IPS-18a (cell line): ENCODE measurements around the gene CNIH3.
A peak's percentile ranks its signal among the peaks of the same experiment; 100 is the strongest.

Experiments
- H3K27ac ChIP-seq: one replicate; pipeline ENCODE4 v1.5.1; 2013; ENCODE audit warnings: low read length
- H3K27me3 ChIP-seq: one replicate; pipeline ENCODE4 v1.6.1; 2013; ENCODE audit warnings: mild to moderate bottlenecking, low read length; ENCODE audit not compliant: control insufficient read depth, insufficient read depth
- H3K36me3 ChIP-seq: one replicate; pipeline ENCODE4 v1.6.1; 2013; ENCODE audit warnings: low read depth, low read length; ENCODE audit not compliant: control insufficient read depth
- H3K4me1 ChIP-seq: one replicate; pipeline ENCODE4 v1.6.1; 2013; ENCODE audit warnings: low read depth, low read length; ENCODE audit not compliant: control insufficient read depth
- H3K4me3 ChIP-seq: one replicate; pipeline ENCODE4 v1.5.1; 2013; ENCODE audit warnings: low read length
- H3K9ac ChIP-seq: one replicate; pipeline ENCODE4 v1.6.1; 2013; ENCODE audit warnings: mild to moderate bottlenecking, low read length, moderate library complexity
- H3K9me3 ChIP-seq: one replicate; pipeline ENCODE4 v1.6.1; 2013; ENCODE audit warnings: low read depth, low read length; ENCODE audit not compliant: control insufficient read depth

CNIH3 gene

DNA sequence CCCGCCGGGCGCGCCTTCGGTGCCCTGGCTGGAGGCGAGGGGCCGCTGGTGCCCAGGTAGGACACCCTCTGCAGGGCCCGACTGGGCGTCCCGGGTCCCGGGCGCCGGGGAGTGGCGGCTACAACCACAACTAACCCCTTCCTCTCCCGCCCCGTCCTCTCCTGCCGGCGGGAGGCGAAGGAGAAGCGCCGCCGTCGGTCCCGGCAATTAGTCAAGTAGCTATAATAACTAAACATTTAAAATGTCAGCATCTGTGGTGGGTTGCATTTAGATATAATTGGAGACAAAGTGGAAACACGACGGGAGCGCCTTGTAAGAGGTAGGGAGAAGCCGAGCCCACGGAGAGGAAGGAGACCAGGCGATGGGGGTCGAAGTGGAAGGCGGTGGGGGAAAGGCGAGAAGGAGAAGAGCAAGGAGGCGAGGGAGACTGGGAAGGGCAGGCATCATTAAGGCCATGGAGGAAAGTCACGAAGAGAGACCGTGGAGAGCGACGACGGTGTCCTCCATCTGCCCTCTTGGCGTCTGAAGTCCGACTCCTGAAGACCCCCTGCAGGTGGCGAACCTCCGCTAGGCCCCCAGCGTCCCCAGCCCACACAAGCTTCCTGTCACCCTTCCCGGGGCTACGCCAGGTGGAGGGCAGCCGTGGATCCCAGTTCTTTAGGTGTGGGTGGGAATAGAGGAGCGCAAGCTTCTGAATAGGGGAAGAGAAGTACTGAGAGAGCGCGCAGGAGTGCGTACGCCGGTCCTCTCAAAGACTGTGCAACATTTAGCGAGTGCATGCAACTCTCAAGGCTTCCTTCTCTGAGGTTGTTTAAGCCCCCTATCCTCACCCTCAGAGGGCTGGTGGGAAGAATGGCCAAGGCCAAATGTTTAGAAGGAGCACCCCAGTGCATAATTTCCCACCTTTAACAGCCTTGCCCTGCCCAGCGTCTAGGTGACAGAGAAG is 1.6 kb downstream of the CNIH3 start:
- Histone ChIP-seq H3K4me3 (peak overlapping the region; percentile 71), H3K27ac (no peak overlapping the region), H3K4me1 (peaks cover 7% of the 10 kb centered on the region), H3K27me3 (peaks cover 74% of the 10 kb centered on the region), H3K9ac (no peak overlapping the region), H3K36me3 (no peaks in the 10 kb centered on the region), H3K9me3 (no peaks in the 10 kb centered on the region)

DNA sequence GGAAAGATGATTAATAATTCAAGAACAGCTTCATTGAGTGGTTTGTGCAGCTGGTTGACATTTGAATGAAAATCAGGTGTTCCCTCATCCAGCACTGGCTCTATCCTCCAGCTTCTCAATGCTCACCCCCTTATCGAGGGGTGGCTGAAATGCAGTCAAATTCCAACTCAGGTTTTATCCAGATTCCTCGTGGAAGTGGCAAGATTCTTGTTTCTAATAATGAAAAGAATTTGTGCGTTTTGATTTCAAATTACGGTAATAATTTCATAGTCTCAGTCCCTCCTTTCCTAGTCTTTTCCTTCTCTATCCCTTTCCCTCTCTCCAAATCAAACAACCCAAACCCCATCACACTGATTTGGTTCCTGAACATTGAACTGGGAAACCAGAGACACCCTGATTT is 3.1 kb downstream of the CNIH3 start:
- no peaks in the 10 kb centered on the region for H3K9me3 ChIP-seq
- H3K27me3 ChIP-seq: peaks cover 62% of the 10 kb centered on the region
- H3K36me3 ChIP-seq: no peaks in the 10 kb centered on the region
- H3K4me3 ChIP-seq: no peak overlapping the region
- H3K9ac ChIP-seq: no peak overlapping the region
- peaks cover 7% of the 10 kb centered on the region for H3K4me1 ChIP-seq
- no peak overlapping the region for H3K27ac ChIP-seq

DNA sequence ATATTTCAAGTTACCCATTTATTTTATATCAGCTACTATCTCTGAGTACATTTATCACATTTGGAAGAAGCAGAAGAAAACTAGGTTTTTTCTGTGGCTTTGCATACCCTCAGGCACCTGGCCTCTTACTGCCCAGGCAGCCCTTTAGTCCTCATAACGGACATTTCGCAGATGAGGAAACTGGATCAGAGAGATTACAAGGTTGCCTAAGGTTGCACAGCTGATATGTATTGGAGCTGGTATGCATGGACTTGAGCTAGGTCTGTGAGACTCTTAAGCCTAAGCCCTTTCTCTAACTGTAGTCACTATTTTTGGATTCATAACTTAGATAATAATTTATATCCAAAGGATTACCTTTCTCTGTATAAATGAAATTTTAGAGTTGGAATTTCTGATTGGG is 4.0 kb downstream of the CNIH3 start:
- H3K27ac ChIP-seq: no peak overlapping the region
- H3K27me3 ChIP-seq: peaks cover 53% of the 10 kb centered on the region
- no peak overlapping the region for H3K4me3 ChIP-seq
- H3K9me3 ChIP-seq: no peaks in the 10 kb centered on the region
- H3K4me1 ChIP-seq: peaks cover 7% of the 10 kb centered on the region
- H3K9ac ChIP-seq: no peak overlapping the region
- no peaks in the 10 kb centered on the region for H3K36me3 ChIP-seq

DNA sequence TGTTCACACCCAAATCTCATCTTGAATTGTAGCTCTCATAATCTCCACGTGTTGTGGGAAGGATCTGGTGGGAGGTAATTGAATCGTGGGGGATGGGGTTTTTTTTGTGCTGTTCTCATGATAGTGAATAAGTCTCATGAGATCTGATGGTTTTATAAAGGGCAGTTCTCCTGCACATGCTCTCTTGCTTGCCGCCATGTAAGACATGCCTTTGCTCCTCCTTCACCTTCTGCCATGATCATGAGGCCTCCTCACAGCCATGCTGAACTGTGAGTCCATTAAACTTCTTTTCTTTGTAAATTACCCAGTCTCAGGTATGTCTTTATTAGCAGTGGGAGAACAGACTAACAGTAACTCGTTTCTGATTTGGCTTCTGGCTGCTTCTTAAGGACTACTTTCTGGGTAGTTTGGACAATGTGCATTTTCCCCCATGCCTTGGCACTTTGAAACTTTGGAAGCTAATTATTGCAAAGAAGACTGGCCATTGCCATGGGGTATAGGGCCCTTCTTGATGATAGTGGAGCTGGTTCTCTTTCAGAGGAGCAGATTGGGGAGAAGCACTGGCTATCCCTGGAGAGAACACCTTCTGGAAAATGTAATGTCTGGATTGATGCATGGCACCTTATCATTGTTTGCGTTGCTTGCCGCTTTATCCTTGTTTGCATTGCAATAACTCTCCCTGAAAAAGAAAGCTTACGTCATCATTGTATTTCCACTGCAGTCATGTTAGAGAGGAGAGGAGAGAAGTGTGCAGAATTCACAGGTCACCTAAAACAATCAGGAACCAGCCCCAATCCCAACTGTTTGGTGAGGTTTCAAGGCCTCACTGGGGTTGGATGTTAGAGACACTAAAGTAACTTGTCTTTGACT is 5.9 kb downstream of the CNIH3 start:
- peaks cover 33% of the 10 kb centered on the region for H3K27me3 ChIP-seq

DNA sequence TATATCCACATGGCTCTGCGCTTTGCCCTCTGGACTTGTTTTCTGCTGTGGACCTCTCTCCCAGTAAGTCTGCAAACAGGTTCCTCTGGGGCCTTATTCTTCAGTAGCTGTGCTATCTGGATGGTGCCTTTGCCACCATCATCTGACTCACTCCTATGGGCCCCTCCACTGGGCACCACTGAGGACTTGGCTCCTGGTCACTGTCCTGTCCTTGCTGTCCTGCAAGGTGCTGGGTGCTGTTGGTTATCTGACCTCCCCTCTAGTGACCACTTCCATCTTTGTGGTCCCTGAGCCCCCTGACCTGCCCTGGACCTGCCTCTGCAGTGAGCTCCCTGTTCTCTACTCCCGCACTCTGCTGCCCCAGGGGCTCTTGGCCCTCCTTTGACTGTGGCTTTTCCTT is 6.7 kb downstream of the CNIH3 start:
- Histone ChIP-seq H3K27me3 (peaks cover 25% of the 10 kb centered on the region), H3K36me3 (no peaks in the 10 kb centered on the region), H3K4me3 (no peak overlapping the region), H3K4me1 (no peaks in the 10 kb centered on the region), H3K9me3 (no peaks in the 10 kb centered on the region), H3K27ac (no peak overlapping the region), H3K9ac (no peak overlapping the region)

More for the DNA sequence above, 5.9 kb downstream of the CNIH3 start:
- Histone ChIP-seq H3K27ac (no peak overlapping the region), H3K9me3 (no peaks in the 10 kb centered on the region), H3K9ac (no peak overlapping the region), H3K4me1 (no peaks in the 10 kb centered on the region), H3K4me3 (no peak overlapping the region), H3K36me3 (no peaks in the 10 kb centered on the region)

DNA sequence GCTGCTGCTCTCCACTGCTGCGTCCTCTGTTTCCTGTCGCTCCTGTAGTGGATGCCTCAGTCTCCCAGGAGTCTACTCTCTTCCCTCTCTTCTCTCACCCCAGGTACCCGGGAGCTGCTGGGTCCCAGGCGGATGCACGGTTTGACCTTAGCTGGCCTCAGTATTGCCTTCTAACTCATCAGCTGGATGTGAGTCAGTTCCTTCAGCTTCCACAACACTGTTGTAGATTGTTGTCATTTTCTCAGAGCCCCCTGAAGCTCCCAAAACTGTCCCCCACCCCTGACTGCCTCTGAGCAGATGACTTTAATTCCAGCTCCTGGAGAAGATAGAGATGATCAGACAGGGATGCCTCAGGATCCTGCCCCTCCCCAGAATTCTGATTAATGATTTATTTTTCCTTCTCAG is 7.2 kb downstream of the CNIH3 start:
- Histone ChIP-seq H3K9me3 (no peaks in the 10 kb centered on the region), H3K4me3 (no peak overlapping the region), H3K27ac (no peak overlapping the region), H3K4me1 (no peaks in the 10 kb centered on the region), H3K27me3 (peaks cover 20% of the 10 kb centered on the region), H3K9ac (no peak overlapping the region), H3K36me3 (no peaks in the 10 kb centered on the region)

DNA sequence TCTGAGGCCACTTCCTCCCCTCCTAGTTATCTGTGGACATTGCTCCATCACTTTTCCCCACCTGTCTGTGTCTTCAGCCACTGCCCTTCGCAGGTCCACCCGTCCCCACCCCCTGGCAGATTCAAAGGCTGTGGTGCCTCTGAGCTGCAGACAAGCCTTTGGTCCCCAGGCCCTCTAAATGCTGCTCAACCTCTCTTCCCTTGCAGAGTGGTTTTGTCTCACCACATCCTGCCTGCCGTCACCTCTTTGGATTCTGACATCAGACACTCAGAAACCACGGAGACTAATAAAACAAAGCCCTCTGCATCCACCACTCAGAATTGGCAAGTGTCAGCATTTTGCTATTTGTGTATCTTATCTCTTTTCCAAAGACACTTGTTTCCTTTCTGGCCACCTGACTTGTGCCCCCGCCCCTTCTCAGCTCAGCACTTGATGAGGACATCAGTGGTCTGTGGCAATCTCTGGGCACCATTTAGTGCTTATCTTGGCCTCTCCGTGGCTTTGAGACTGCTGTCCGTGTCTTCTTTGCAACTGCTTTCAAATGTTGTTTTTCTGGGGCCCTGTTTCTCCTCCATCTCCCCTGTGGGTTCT is 7.7 kb downstream of the CNIH3 start:
- H3K27ac ChIP-seq: no peak overlapping the region

DNA sequence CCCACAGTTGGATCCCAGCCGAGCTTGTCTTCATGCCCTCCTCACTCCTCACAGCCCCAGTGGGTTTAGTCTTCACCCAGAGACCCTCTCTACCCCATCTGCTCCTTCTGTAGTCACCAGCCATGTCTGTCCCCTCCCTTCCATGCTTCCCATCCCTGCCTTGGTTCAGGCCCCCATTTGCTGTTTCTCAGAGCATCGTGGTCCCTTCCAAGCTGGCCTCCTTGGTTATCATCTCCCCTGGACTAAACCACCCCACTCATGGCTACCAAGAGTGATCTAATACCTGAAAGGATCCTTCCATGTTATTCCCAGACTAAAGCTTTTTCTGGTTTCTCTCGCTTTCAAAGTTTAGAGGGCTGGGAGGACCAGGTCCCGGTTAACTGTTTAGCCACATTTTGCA is 8.3 kb downstream of the CNIH3 start:
- Histone ChIP-seq H3K36me3 (no peaks in the 10 kb centered on the region), H3K27me3 (peaks cover 9% of the 10 kb centered on the region), H3K27ac (no peak overlapping the region), H3K4me1 (no peaks in the 10 kb centered on the region), H3K4me3 (no peak overlapping the region), H3K9me3 (no peaks in the 10 kb centered on the region), H3K9ac (no peak overlapping the region)

More for the DNA sequence above, 7.7 kb downstream of the CNIH3 start:
- H3K4me1 ChIP-seq: no peaks in the 10 kb centered on the region
- no peaks in the 10 kb centered on the region for H3K9me3 ChIP-seq
- H3K9ac ChIP-seq: no peak overlapping the region
- H3K4me3 ChIP-seq: no peak overlapping the region
- peaks cover 15% of the 10 kb centered on the region for H3K27me3 ChIP-seq
- no peaks in the 10 kb centered on the region for H3K36me3 ChIP-seq

DNA sequence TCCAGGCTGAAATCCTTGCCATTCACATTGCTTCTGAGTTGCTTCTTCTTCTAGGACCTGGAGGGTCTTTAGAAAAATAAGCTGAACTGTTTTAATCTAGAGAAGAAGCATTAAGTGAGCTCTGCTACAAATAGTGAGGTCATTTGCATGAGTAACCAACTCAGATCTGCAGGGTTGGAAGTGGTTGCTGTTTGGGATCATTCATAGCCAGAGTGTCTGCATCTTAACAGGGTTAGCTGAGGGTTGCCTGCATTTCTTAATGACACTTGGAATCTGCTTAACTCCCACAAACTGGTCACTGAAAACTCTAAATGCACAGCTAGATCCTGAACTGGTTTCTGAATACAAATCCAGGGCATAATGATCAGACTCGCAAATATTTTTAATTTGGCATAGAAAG is 9.9 kb downstream of the CNIH3 start:
- no peak overlapping the region for H3K9ac ChIP-seq
- no peaks in the 10 kb centered on the region for H3K9me3 ChIP-seq
- H3K27ac ChIP-seq: no peak overlapping the region
- H3K36me3 ChIP-seq: no peaks in the 10 kb centered on the region
- no peaks in the 10 kb centered on the region for H3K4me1 ChIP-seq
- no peaks in the 10 kb centered on the region for H3K27me3 ChIP-seq
- H3K4me3 ChIP-seq: no peak overlapping the region

DNA sequence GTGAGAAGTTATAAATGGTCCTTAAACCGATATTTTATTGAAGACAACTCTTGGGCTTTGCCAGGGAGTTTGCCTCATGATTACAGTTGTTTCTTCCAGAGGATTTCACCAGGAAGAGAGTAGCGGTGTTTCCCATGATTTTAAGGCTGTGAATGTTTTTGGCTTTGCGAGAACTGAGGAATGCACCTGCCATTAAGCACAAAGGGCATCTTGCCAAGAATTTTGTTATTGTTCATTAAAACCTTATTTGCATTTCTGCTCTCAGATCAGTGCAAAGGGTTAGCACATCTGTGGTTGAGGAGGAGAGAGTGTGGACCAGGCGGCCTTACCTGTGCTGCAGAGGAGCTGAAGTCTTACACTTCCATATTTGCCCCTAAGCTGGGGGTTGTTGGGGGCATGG is 13.8 kb downstream of the CNIH3 start:
- peaks cover 8% of the 10 kb centered on the region for H3K4me1 ChIP-seq
- H3K27me3 ChIP-seq: no peaks in the 10 kb centered on the region
- no peaks in the 10 kb centered on the region for H3K9me3 ChIP-seq
- no peaks in the 10 kb centered on the region for H3K36me3 ChIP-seq
- no peak overlapping the region for H3K4me3 ChIP-seq
- H3K9ac ChIP-seq: no peak overlapping the region
- no peak overlapping the region for H3K27ac ChIP-seq

DNA sequence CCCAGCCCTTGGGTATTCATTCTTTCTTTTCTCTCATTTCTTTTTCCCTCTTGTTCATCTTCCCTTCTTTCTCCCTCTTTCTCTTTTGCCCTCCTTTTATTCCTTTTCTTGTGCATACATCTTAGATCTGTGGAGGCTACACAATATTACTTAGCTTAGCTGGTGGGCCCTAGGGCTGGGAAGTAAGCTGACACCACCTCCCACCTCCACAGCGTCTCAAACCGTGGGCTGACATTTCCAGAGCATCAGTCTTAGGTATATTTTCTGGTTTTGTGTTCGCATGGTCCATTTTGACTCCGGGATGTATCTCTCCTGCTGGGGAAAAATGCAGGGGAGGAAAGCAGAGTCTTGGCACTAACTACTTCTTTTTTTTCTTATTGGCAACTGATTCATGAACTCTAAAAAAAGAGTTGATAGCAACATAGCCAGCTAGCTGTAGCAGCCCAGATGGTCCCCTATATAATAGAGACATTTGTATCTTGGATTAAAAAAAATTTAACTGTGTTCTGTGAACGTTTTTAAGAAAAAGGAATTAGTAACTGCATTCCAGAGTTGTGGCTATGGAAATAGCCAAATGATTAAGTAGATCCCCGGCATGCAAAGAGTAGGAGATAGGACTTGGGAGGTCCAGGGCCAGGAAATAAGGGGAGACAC is 15.5 kb downstream of the CNIH3 start:
- H3K4me1 ChIP-seq: peaks cover 8% of the 10 kb centered on the region

More for the DNA sequence above, 15.5 kb downstream of the CNIH3 start:
- H3K9me3 ChIP-seq: no peaks in the 10 kb centered on the region
- H3K4me3 ChIP-seq: no peak overlapping the region
- no peak overlapping the region for H3K27ac ChIP-seq
- H3K27me3 ChIP-seq: no peaks in the 10 kb centered on the region
- H3K36me3 ChIP-seq: no peaks in the 10 kb centered on the region
- no peak overlapping the region for H3K9ac ChIP-seq
